ENCODE measurements around the gene ZNF470. TPM values are rescaled to one million over a fixed set of nuclear protein-coding genes. Genes with fewer than 3 reads are reported as not detected.

Gene ZNF470
- total and polyA plus RNA-seq, 2 donors (not counting 1 experiment from before 2014, with no cell fraction given) = 1.9 to 6.9 TPM

DNA sequence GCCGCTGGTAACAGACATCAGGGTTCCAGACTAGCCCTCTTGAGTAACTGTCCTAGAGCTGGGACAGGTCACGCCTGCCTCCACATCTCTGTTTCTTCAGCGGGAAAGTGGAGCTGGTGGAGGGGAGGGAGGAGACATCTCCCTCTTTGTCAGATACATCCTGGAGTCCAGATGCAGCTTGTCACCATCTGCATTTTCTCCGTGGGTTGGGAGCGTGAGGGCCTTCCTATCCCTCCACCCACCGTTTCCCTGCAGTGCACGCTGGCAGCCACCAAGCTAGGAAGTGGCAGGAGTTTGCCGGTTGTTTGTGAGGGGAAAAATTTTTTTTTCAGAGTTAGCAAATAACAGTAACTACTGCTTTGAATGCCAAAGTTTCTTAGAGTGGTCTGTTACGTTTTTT lies 55.7 kb downstream of the ZNF470 start:
- no peak overlapping the region for H2AFZ ChIP-seq (ENCODE audit: insufficient read depth, low read depth, low read length, poor library complexity, severe bottlenecking)
- ChIA-PET POLR2A (no interaction called here), CTCF (no interaction called here)
- peaks cover 0 to 17% of the 10 kb centered on the region in 2 experiments for H3K36me3 ChIP-seq (replicated peaks in 1 of 2; ENCODE audit: control extremely low read depth in 1 of 2, control insufficient read depth in 1 of 2, extremely low read depth in 1 of 2, insufficient read depth in 2 of 2, low read length in 1 of 2)
- no peak overlapping the region for H3K9ac ChIP-seq (ENCODE audit: low read length)
- no peak overlapping the region for H3K4me2 ChIP-seq (replicated peaks; ENCODE audit: low read depth, low read length, poor library complexity, severe bottlenecking)
- Mint-ChIP-seq H3K27me3 (no peaks in the 10 kb centered on the region), H3K4me1 (no peaks in the 10 kb centered on the region), H3K27ac (no peak overlapping the region), H3K4me3 (no peak overlapping the region), H3K9me3 (ENCODE audit: insufficient read depth) (peaks cover 4% of the 10 kb centered on the region)
- 98% methylated on average over 3 of the region's 9 CpGs for WGBS (ENCODE audit: insufficient coverage)
- intact Hi-C loops (cut with micrococcal nuclease) = no loop called here
- H3K27me3 ChIP-seq (replicated peaks in 1 of 4; ENCODE audit: control extremely low read depth in 1 of 4, control insufficient read depth in 3 of 4, insufficient read depth in 4 of 4, low read length in 3 of 4) = no peaks in the 10 kb centered on the region
- DNase-seq = no peak
- H4K20me1 ChIP-seq (ENCODE audit: control insufficient read depth, insufficient read depth, low read length, poor library complexity, severe bottlenecking) = no peaks in the 10 kb centered on the region
- H3K79me2 ChIP-seq (ENCODE audit: control insufficient read depth, insufficient read depth, low read length) = peaks cover 4% of the 10 kb centered on the region
- no peak for TF ChIP-seq EZH2 (IDR thresholded peaks at IDR 0.05; ENCODE audit: borderline replicate concordance, insufficient read depth, low read depth, low read length, poor library complexity, severe bottlenecking)
- TF ChIP-seq, protein P1, sequence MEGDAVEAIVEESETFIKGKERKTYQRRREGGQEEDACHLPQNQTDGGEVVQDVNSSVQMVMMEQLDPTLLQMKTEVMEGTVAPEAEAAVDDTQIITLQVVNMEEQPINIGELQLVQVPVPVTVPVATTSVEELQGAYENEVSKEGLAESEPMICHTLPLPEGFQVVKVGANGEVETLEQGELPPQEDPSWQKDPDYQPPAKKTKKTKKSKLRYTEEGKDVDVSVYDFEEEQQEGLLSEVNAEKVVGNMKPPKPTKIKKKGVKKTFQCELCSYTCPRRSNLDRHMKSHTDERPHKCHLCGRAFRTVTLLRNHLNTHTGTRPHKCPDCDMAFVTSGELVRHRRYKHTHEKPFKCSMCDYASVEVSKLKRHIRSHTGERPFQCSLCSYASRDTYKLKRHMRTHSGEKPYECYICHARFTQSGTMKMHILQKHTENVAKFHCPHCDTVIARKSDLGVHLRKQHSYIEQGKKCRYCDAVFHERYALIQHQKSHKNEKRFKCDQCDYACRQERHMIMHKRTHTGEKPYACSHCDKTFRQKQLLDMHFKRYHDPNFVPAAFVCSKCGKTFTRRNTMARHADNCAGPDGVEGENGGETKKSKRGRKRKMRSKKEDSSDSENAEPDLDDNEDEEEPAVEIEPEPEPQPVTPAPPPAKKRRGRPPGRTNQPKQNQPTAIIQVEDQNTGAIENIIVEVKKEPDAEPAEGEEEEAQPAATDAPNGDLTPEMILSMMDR (IDR thresholded peaks at IDR 0.05) = no peak
- H3K27ac ChIP-seq (ENCODE audit: low read length in 2 of 2) = no peak overlapping the region
- H3K4me1 ChIP-seq (ENCODE audit: control insufficient read depth in 2 of 2, insufficient read depth in 2 of 2, low read length in 2 of 2) = no peaks in the 10 kb centered on the region
- no peak overlapping the region for H3K4me3 ChIP-seq (ENCODE audit: control extremely low read depth in 1 of 5, extremely low read depth in 1 of 5, insufficient read depth in 1 of 5, low read depth in 2 of 5, low read length in 4 of 5)
- peaks cover 0 to 88% (median 34%) of the 10 kb centered on the region in 3 donors for H3K9me3 ChIP-seq (ENCODE audit: control extremely low read depth in 1 of 3, control insufficient read depth in 2 of 3, insufficient read depth in 1 of 3, low read length in 2 of 3)
- ATAC-seq (ENCODE audit: low read depth) = no peak

DNA sequence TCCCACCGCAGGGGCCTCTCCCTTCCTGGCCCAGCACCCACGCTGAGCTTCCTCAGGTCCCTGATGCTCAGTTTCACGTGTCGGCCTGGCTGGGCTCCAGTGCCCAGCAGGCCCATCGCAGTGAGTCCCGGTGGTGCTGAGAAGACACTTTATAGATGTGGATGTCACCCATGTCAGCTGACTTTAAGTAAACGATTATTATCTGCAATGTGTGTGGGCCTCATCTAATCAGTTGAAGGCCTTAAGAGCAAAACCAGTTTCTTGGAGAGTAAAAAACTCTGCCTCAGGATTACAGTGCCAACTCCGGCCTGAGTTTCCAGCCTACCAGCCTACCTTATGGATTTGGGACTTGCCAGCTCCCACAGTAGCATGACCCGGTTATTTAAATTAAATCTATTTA lies 58.4 kb downstream of the ZNF470 start:
- no peaks in the 10 kb centered on the region for H3K27me3 ChIP-seq (replicated peaks in 1 of 4; ENCODE audit: control extremely low read depth in 1 of 4, control insufficient read depth in 3 of 4, insufficient read depth in 4 of 4, low read length in 3 of 4)
- ChIA-PET POLR2A (no interaction called here), CTCF (no interaction called here)
- peaks cover 0 to 89% (median 48%) of the 10 kb centered on the region in 3 donors for H3K9me3 ChIP-seq (ENCODE audit: control extremely low read depth in 1 of 3, control insufficient read depth in 2 of 3, insufficient read depth in 1 of 3, low read length in 2 of 3)
- peaks cover 16% of the 10 kb centered on the region for H3K9me3 Mint-ChIP-seq (ENCODE audit: insufficient read depth)
- WGBS (ENCODE audit: insufficient coverage) = 96% methylated on average over 7 of the region's 9 CpGs
- H3K4me3 ChIP-seq (ENCODE audit: control extremely low read depth in 1 of 5, extremely low read depth in 1 of 5, insufficient read depth in 1 of 5, low read depth in 2 of 5, low read length in 4 of 5) = no peak overlapping the region
- no peak for ATAC-seq (ENCODE audit: low read depth)
- intact Hi-C loops (cut with micrococcal nuclease) = no loop called here
- H3K27me3 Mint-ChIP-seq = no peaks in the 10 kb centered on the region
- no peaks in the 10 kb centered on the region for H4K20me1 ChIP-seq (ENCODE audit: control insufficient read depth, insufficient read depth, low read length, poor library complexity, severe bottlenecking)
- no peak overlapping the region for H3K4me2 ChIP-seq (replicated peaks; ENCODE audit: low read depth, low read length, poor library complexity, severe bottlenecking)
- H3K79me2 ChIP-seq (ENCODE audit: control insufficient read depth, insufficient read depth, low read length) = no peaks in the 10 kb centered on the region
- TF ChIP-seq, protein P1 (IDR thresholded peaks at IDR 0.05) = no peak
- TF ChIP-seq EZH2 (IDR thresholded peaks at IDR 0.05; ENCODE audit: borderline replicate concordance, insufficient read depth, low read depth, low read length, poor library complexity, severe bottlenecking) = no peak
- no peak overlapping the region for H3K27ac ChIP-seq (ENCODE audit: low read length in 2 of 2)
- no peak overlapping the region for H3K27ac Mint-ChIP-seq
- H3K4me1 Mint-ChIP-seq = no peaks in the 10 kb centered on the region
- no peak overlapping the region for H2AFZ ChIP-seq (ENCODE audit: insufficient read depth, low read depth, low read length, poor library complexity, severe bottlenecking)
- no peaks in the 10 kb centered on the region for H3K4me1 ChIP-seq (ENCODE audit: control insufficient read depth in 2 of 2, insufficient read depth in 2 of 2, low read length in 2 of 2)
- no peak overlapping the region for H3K4me3 Mint-ChIP-seq
- peaks cover 0 to 17% of the 10 kb centered on the region in 2 experiments for H3K36me3 ChIP-seq (replicated peaks in 1 of 2; ENCODE audit: control extremely low read depth in 1 of 2, control insufficient read depth in 1 of 2, extremely low read depth in 1 of 2, insufficient read depth in 2 of 2, low read length in 1 of 2)
- no peak for DNase-seq
- H3K9ac ChIP-seq (ENCODE audit: low read length) = no peak overlapping the region
